GM19240 (cell line): ENCODE results near the gene ADAMTS8.

ENCODE experiments used
- DNase-seq: peaks from one replicate; pipeline ENCODE4 v3.0.0; 2011; ENCODE audit warnings: low spot score; ENCODE audit not compliant: insufficient read length

The ADAMTS8 gene

GRCh38 chr11:130420478-130421198 is 7.8 kb downstream of the ADAMTS8 start:
- DNase-seq, result no peak

DNA sequence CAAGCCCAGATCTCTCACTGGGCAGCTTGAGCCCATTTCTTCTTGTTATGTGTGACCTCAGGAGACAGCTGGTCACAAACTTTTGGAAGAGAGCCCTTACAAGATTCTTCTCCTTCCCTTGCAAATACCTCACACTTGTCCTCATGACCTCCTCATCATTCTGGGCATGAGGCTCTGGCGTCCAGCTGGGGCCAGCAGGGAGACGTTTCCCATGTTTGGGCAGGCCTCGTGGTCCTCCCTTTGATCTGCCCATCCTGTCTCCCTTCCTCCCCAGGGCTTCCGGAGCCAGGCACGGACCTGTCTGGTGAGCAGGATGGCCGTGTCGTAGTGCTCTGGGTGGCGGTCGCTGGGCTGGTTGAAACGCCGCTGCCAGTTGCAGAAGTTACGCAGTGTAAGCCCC is 9.7 kb downstream of the ADAMTS8 start:
- DNase-seq, result no peak

DNA sequence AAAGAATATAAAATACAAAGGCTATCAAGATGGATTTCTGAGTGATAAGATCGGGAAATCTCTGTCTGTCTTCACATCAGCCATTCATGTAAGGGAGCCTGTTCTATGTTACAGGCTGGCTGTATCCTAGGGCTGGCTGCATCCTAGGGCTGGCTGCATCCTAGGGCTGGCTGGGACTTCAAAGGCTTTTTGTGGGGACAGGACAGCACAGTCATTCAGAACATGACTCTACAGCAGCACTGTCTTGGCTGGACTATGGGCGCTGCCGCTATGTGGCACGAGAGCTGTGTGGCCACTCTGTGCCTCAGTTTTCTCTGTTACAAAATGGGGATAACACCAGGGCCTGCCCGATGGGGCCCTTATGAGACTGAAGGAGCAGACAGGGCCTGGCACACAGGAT is 10.2 kb downstream of the ADAMTS8 start:
- DNase-seq, result no peak

- no peak for DNase-seq
Measured at GRCh38 chr11:130416906-130417305, 11.5 kb downstream of the ADAMTS8 start.

- DNase-seq, result no peak
Measured at GRCh38 chr11:130416530-130416882, 11.9 kb downstream of the ADAMTS8 start.

GRCh38 chr11:130415731-130416529 is 12.5 kb downstream of the ADAMTS8 start:
- no peak for DNase-seq

DNA sequence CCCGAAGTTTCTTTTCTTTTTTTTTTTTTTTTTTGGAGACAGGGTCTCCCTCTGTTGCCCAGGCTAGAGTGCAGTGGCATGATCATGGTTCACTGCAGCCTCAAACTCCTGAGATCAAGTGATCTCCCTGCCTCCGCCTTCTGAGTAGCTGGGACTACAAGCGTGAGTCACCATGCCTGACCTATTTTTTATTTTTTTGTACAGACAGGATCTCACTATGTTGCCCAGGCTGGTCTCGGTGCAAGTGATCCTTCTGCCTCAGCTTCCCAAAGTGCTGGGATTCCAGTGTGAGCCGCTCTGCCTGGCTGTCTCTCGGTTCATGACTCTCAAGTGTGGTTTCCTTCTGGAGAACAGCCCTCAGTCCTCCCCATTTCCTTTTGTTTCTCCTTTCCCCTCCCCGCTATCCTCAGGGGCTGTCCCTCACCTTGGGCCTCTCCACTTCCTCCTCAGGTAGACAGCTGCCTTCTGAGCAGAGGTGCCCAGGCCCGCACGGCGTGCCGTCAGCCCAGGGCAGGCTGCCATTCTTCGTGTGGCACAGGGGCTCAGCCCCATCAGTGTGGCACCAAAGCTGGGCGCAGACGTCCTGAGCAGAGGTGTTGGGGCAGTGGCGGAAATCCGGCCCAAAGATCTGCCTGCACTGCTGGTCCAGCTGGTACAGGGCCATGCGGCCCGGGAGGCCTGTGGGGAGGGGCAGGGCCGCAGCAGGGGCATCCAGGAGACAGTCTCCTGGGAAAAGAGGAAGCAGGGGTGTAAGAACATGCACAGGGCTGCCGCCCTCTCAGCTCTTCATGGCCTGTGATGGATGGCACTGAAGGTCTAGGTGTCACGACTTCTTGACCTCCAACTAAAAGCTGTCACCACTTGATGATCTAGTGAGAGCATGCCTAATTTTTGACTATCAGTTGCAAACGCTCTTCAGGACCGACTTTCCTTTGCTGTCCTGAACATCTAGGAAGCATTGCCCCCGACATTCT is 14.0 kb downstream of the ADAMTS8 start:
- no peak for DNase-seq

DNA sequence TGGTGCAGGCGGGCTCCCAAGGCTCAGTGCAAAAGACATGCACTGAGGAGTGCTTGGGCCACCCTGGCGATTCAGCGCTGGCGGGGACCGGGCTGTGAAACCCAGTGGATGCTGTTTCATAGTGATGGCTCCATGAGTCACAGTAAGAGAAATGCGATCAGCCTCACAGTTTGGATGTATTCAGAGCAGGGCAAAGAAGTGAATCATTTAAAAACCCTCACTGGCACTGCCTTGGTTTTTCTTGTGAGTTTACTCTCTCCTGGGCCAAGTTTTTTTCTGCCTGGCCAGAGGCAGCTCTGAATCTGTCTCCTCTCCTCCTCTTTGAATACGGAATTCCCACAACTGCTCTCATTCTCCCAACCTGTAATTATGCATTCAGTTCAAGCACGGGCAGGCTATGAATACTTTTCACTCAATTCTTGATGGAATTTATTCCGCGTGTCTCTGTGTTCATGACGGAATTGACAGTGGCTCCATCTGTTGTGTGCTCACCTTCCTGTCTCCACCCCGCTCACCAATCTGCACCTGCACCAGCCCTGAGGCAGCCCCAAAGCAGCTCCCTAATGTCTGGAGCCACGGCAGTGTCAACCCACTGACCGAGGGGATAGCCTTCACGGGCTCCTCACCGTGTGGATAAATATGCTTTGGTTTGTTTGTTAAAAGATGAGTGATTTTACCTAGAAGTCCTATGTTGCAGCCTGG is 14.9 kb downstream of the ADAMTS8 start:
- no peak for DNase-seq

GRCh38 chr11:130411223-130411622 is 17.2 kb downstream of the ADAMTS8 start:
- DNase-seq, result no peak

DNA sequence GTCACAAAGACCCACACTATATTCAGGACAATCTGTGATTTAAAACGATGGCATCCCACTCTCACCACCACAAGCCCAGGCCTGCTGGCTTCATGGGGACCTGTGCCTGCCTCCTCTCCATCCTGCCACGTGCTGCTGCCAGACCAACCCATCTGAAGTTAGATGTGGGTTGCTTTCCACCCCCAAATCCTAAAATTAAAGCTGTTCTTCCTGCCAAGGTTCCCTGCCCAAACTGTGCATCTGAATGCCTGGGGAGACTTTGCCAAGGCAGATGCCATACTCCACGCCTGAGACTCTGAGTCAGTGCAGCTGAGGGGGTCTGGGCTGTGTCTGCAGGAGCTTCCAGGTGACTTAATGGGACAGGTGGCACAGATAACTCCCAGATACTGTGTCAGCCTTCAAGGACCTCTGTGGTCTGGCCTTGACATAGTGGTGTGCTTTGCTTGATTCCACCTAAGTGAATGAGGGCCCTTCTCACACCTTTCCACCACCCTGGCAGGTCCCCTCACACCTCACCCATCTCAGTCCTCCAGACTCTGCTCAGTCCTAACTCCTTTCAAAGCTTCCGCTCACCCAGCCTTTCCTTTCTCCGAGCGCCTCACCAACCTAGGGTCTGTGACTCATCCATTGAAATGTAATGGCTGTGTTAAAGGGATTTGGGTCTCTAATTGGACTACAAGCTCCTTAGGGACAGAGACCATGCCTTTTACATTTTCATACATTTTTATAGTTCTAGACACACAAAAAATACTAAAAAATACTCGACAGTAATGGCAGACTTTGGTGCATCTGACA is 18.6 kb downstream of the ADAMTS8 start:
- DNase-seq, result no peak

- no peak for DNase-seq
Measured at GRCh38 chr11:130408901-130409300, 19.5 kb downstream of the ADAMTS8 start.

GRCh38 chr11:130408401-130408890 is 20.0 kb downstream of the ADAMTS8 start:
- DNase-seq, result no peak

DNA sequence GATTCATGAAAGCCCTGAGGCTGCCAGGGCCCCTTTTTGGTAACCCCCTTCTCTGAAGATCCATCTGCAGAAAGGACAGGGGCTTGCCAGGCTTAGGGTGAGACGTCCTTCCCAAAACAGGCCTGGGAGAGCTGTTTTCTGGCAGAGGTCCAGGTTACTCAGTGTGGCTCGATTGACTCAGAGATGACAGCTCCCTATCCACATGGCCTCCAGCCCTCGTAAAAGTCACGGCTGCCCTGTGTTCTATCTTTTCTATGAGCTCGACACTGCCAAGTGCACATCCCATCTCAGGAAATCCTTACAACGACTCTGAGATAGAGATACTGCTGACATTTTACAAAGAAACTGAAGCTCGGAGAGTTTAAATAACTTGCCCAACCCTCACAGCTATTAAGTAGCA is 20.4 kb downstream of the ADAMTS8 start:
- DNase-seq, result no peak

DNA sequence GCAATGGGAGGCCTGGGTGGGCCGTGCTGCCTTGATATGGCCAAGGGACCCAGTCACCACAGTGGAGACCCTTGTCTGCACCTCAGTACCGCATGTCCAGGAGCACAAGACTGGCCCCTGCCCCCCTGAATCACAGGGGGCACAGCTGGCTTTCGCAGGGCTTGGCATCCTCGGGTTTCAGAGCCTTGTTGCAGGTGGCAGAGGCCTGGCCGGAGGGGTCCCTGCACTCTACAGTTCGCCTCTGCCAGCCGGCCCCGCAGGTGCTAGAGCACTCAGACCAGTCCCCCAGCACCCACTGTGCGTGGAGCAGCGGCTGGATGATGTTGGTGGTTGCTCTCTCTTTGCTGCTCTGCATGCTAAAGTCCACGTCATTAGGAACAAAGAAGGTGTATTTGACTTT is 23.0 kb downstream of the ADAMTS8 start:
- DNase-seq, result no peak

DNA sequence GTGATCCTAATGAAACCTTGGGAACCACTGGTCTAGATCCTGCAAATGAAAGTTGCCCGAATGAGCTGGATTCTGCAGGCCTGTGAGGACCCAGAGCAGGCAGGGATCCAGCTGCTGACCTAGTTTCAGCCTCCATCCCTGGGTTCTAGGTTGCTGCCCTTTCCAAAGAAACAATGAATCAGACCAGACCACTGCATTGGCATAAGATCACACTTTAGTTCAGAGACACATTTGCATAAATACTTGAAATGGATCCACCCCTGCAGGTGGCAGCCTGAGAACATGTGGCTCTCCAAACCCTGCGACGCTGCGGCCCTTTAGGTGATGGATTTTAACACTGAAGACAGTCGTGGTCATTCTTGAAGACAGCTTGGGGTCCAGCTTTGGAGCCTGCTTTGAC is 23.7 kb downstream of the ADAMTS8 start:
- DNase-seq, result no peak

GRCh38 chr11:130403967-130404366 is 24.4 kb downstream of the ADAMTS8 start:
- no peak for DNase-seq

- no peak for DNase-seq
Measured at GRCh38 chr11:130403271-130403804, 25.1 kb downstream of the ADAMTS8 start.

DNA sequence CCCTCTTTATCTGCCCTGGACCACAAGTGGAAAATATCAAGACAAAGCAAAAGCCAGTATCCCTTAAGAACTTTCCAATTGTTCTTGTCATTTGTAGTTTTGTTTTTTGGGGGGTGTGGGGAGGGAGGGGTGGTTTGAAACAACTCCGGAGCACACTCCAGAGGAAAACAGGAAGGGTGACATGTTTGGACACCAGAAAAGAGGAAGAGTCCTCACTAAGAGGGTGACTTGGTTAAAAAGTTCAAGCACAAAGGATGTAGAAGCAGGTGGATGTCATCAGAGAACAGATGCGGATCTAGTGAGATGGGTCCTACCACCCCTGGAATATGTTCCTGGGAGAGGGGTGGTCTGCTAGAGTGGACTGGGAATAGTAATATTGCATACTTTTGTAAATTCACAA is 25.8 kb downstream of the ADAMTS8 start:
- DNase-seq, result no peak

DNA sequence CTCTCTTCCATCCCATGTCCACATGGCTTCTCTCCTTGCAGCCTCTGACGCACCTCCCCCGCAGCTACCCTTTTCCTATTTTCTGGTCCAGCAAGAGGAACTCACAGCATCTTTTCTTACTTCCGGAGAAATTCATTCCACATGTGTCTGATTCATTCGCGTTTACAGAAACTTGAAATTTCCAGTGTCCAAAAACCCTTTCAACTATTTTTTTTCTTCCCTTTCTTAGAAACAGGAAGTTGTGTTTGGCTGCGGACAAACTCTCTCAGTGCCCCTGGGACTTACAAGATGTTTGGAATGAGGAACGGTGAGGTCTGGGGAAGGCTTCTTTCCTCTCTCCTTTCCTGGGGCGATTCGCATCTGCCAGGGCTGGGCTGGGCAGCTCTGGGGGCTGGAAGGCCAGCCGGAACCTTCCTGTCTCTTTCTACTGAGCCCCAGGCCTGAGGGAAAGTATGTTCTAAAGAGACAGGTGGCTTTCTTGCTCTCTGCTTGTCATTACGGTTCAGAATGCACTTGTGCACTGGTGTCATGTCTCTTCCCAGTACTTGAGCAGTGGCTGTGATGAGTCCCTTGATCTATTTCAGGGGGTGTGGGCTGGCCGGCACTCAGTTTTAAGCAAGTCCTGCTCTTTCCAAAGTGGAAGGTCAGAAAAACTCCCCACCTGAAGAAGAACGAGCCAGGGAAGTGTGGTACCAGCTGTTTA is 27.5 kb downstream of the ADAMTS8 start:
- no peak for DNase-seq
